HG03521 (cell line): ENCODE data around the gene ZNF189.
A peak's percentile ranks its signal among the peaks of the same experiment; 100 is the strongest.

Source experiments
- ATAC-seq: cut with Tn5 transposase; IDR thresholded peaks from one replicate; pipeline ENCODE4 v1.9.1; 2021; ENCODE audit warnings: mild to moderate bottlenecking, moderate library complexity; ENCODE audit not compliant: unreplicated experiment

Gene ZNF189

GRCh38 chr9:101417977-101418376, 19.3 kb downstream of the ZNF189 start:
- no peak for ATAC-seq

GRCh38 chr9:101418518-101419430, 20.1 kb downstream of the ZNF189 start:
- ATAC-seq, result no peak

DNA sequence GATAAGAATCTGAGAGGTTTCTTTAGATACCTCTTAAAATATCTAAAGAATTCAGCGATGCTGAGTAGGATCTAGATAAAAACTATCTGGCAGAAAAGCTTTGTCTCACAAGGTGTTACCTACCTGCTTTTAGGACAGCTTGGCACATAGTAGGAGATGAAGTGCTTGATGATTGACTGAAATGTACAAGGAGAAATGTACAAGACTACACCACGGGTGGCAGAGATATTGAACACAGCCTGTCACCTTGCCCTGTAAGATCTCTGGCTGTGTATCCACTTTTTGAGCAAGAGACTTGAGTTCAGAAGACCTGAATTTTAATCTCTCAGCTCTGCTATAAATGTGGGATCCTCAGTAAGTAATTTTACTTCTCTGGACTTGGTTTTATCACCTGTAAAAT, 21.2 kb downstream of the ZNF189 start:
- ATAC-seq, result no peak

DNA sequence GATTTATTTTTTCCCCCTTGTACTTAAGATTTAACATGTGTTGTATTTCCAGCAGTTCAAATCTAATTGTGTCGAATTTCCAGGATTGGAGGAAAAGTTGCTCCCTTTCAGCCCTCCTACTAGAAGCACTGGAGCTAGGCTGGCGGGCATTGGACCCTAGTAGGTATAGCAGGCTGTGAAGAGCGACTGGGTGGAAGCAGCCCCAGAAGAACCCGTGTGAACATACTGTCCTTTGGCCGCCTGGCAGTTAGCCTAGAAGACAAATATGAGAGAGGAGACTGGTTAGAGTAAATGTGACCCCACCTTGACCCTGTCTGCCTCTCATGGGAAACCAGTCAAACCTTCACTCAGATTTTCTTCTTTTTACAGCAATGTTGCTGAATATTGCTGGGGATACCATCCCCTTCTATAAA, 23.0 kb downstream of the ZNF189 start:
- ATAC-seq, result no peak

GRCh38 chr9:101427358-101427757, 28.7 kb downstream of the ZNF189 start:
- no peak for ATAC-seq

DNA sequence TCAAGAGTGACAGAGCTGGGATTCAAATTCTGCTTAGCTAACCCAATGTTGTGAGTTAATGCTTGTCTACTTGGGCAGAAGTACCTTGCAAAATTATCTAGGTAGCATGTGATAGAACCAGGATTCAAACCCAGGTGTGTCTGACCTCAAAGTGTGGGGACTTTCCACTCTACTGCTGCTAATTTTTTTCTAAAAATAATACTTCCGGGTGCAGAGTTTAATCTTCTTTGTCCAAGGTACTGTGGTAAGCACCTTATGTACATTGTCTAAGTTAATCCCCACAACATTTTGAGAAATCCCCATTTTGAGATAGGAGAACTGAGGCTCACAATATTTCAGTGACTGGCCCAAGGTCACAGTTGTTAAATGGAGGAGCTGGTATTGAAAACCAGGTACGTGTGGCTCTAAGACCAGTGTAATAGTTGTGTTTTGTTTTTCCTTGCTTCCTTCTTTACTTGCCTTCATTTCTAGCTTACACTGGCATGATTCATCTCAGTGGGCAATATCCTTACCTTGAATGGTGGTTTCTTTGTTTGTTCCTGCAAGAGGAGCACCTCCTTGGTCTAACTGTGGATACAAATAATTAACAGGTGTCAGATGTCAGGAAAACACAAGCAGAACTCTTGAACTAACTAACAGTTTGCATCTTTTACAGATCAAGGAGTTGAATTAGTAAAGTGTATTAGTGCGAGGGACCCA, 29.5 kb downstream of the ZNF189 start:
- peak; percentile 51 for ATAC-seq

GRCh38 chr9:101428909-101429308, 30.3 kb downstream of the ZNF189 start:
- no peak for ATAC-seq

- no peak for ATAC-seq
Observed at GRCh38 chr9:101429736-101430135, 31.1 kb downstream of the ZNF189 start.

GRCh38 chr9:101432171-101432570, 33.5 kb downstream of the ZNF189 start:
- no peak for ATAC-seq

DNA sequence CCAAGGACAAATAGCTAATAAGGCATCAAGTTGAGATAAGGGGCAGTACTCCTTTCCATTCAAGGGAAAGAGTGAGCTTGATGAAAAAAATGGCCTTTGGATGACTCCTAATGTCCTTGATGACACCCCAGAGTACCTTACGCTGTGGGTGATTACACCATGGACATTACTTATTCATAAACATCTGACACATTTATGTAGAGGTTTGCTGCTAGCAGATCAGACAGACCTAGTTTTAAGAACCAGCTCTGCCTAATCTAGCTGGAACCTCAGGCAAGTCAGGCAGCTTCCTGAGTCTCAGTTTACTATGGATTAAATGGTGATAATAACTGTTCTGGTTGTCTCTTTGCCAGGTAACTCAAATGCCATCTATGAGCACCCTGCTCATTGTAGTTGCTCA, 34.1 kb downstream of the ZNF189 start:
- ATAC-seq, result no peak

- ATAC-seq, result no peak
Observed at GRCh38 chr9:101433229-101433628, 34.6 kb downstream of the ZNF189 start.

DNA sequence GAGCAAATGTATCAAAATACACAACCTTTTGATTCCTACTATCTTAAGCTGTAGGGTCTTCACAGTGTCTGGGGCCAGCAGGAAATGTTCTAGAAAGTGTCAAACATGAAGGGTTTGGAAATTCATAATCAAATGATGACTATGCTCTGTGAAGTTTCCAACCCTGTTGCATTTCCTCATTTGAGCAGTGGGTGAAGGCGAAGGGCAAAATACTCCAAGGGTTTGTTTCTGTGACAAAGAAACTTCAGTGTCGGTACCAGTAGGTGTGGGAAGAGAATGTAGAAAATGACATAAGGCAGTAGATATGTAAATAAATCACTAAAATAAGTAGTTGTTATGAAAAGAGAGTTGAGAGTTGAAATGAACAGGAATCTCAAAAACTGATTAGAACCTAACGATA, 36.3 kb downstream of the ZNF189 start:
- no peak for ATAC-seq

DNA sequence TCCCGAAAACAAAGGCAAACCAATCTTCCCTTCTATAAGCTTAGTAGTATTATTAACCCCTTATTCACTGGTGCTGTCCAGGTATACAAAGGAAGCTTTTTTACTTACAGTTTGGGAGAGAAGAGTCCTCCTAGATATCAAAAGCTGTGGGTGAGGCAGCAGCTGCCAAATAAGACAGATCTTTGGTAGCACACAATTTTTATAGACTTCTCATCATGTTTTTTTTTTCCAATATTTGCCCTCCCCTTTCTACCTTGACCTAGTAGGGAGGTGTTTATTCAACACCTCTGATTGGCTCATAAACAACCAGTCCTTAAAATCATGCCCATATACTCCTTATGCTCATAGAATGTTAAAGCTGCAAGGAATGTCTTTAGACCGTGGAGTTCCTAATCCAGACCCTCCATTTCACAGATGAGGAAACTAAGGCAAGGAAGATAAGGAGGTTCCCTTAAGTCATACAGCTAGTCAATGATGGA, 37.0 kb downstream of the ZNF189 start, which contains the start of gene ALDOB:
ALDOB (minus strand) TSS at position 174 of the 479 bp plus-strand sequence. CDS start 4,887 bp downstream, outside the sequence.
- ATAC-seq, result no peak

- ATAC-seq, result no peak
Observed at GRCh38 chr9:101437806-101438232, 39.2 kb downstream of the ZNF189 start.

DNA sequence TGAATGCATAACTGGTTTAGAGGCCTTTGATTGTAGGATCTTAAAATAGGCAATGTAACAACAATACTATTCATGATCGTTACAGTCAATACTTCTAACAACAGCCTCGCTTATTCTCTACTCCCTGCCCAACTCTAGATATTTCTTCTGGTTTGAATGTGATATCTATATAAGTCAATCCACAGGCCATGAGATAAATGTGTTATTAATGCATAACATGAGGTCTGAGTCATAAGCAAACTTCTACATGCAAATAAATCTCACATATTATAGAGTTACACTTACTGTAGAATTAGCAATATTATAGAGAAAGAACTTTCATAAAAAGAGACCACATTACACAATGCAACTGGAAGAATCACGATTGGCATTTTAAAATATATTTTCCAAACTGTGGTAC, 39.9 kb downstream of the ZNF189 start:
- ATAC-seq, result no peak

- ATAC-seq, result no peak
Observed at GRCh38 chr9:101440714-101441230, 42.1 kb downstream of the ZNF189 start.

DNA sequence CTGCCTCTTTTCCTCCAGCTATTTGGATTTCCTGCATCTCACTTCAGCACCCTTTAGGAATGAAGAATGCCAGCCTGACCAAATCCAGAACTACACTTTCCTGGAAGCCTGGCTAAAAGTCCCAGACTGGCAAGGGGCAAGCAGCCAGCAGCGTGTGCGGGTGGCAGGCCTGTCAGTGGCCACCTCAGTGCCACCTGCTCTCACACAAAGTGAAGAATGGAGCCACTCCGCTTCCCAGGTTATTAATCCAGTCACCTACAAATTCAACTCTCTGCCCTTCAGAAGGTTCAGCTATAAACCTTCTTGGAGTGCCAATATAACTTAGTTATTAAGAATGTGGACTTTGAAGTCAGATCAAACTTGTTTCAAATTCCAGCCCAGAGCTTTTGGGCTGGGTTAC, 43.7 kb downstream of the ZNF189 start:
- ATAC-seq, result no peak

DNA sequence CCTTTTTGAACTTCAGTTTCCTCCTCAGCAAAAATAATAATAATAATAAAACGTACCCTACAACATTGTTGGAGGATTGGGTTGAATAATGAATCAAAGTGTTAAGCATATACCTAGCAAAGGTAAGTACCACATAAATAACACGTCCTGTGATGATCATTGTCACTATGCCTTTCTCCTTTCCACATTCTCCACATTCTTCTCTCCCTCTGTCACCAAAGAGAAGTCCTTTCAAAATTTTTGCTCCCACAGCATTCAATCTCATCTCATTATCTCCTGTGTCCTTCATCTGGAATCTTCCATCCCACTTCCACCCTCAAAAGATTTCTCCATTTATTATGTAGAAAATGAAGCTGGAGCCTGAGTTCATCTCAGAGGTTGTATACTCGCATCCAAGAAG, 44.1 kb downstream of the ZNF189 start:
- no peak for ATAC-seq

DNA sequence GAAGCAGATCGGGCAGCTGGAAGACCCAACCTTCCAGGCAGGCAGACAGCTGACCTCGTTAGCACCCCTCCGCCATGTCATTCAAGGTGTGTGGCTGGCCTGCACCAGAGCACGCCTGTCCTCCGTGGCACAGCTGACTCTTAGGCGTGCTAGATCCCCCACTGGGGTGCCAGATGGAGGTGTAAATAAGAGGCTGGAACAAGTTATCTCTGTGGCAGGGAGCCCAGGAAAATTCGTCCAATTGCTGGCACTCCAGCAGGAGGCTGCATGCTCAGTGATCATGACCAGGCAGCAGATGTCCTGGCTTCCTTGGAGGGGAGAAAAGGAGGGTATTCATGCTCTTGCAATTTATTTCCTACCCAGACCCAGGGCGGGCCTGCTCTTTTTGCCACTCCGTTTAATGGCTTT, 44.7 kb downstream of the ZNF189 start:
- ATAC-seq, result no peak

GRCh38 chr9:101445353-101446029, 46.8 kb downstream of the ZNF189 start:
- ATAC-seq, result no peak

DNA sequence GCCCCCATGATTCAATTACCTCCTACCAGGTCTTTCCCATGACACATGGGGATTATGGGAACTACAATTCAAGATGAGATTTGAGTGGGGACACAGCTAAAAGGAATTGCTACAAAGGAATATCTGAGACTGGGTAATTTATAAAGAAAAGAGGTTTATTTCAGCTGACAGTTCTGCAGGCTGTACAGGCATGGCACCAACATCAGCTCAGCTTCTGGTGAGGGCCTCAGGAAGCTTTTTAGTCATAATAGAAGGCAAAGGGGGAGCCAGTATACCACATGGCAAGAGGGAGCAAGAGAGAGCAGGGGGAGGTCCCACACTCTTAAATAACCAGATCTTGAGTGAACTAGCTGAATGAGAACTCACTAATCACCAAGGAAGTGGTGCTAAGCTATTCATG, 48.1 kb downstream of the ZNF189 start:
- ATAC-seq, result no peak
